SH-SY5Y (cell line): ENCODE results near the gene MTHFD1L.

Experiments used
- GATA2 ChIP-seq: IDR thresholded peaks from 2 replicates; pipeline ENCODE4 v1.6.1; 2011; ENCODE audit warnings: mild to moderate bottlenecking, low read depth, low read length
- GATA3 ChIP-seq: IDR thresholded peaks from 2 replicates; pipeline ENCODE4 v1.6.1; 2011; ENCODE audit warnings: low read depth, mild to moderate bottlenecking, low read length, moderate library complexity

DNA sequence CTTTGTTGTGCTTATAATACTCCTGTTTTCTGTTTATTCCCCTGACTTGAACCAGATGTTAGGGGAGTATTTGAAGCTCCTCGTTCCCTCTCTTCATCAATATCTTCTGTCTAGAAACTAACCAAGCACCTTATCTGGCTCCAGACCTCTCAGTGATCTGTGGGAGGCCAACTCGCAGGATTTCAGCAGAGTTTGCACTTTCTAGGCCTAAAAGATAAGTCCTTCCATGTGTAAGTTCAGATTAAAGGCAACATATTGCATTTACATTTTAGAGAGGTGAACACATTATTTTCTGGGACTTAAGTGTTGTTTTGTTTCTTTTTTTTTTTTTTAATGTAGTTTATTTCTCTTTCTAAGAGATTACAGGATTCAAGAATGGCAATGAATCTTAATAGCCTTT lies 234.8 kb downstream of the MTHFD1L start:
- TF ChIP-seq GATA2 (no peak), GATA3 (no peak)
